HG03064 (cell line): Measurements from ENCODE around the gene VWC2L.

Experiments used
- ATAC-seq: cut with Tn5 transposase; IDR thresholded peaks from one replicate; pipeline ENCODE4 v1.9.1; 2021; ENCODE audit warnings: low read depth; ENCODE audit not compliant: unreplicated experiment

VWC2L gene

GRCh38 chr2:214465363-214466146 is 54.7 kb downstream of the VWC2L start:
- ATAC-seq = no peak

DNA sequence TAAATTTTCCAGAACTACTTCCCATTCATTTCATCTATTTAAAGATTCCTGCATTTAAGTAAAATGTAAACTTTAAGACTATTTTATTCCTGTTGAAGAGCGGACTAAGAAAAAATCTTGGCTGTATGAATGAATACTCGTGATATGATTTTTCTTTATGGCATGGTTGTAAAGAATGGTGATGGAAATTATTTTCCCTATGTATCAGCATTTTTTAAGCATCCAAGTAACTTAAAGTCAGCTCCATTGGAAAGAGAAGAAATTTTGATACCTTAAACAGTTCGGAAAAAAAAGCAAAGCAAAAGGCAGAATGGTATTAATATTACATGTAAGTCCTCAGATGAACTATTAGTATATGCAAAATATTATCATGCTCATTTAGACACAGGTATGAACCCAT is 58.9 kb downstream of the VWC2L start:
- ATAC-seq = no peak

GRCh38 chr2:214471382-214471781 is 60.5 kb downstream of the VWC2L start:
- ATAC-seq = no peak

DNA sequence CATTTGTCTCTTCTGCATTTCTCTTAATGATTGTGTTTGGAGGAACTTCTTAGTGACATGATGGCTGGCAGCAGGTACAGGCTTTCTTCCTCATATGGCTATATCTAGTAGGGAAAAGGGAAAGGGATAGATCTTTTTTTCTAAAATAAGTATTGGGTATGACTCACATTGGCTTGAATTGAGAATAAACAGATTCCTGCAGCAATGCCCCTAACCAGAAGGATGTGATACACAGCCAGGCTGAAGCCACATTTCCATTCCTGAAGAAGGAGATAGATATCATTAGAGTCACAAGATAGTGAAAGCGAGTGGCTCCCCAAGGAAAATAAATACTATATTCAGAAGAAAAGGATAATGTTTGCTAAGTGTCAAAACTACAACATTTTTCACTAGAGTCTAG is 61.1 kb downstream of the VWC2L start:
- no peak for ATAC-seq

DNA sequence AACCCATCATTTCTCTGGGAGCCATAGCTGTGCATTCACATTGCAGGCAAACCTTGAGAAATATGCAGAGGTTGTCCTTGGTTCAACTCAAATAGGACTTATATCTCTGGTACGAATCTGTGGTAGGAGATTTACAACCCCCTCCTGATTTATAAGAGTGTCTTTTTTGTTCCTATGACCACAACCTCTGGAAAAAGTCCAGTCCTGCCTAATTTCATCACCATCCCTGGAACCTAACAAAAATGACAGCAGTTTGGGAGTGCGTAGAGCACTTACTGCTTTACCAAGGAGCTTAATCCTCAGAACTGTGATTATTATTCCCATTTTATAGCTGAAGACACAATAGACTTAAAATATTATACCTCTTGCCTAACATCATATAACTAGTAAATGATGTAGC is 66.5 kb downstream of the VWC2L start:
- ATAC-seq = no peak

DNA sequence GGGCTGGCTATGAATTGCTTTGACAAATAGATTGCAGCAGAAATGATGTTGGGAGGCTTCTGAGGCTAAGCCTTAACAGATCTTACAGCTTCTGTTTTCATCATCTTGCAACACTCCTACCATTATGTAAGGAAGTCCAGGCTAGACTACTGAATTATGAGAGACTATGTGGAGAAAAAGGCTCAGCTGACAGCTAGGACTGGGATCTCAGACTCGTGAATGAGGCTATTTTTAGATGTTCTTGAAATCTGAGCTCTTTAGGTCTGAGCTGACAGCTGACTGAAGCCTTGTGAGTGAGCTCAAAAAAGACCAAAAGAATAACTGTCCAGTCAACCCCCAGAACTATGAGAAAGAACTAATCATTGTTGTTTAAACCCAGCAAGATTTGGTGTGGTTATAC is 70.3 kb downstream of the VWC2L start:
- ATAC-seq = no peak

DNA sequence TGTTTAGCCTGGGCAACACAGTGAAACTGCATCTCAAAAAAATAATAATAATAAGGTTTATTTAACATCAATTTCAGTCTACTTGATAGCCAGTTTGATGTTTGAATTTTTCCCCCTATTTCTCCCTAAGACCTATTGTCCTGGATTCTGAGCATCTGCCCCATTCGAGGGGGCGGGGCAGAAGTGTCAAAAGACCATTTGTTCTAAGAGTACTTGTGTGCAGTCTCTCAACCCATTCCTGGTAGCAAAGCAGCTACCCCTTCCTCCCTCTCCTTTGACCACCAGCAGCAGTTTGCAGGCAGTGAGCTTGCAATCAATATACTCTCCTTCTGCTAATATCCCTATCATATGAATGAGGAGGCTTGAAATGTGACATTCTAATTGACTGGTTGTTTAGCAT is 71.9 kb downstream of the VWC2L start:
- no peak for ATAC-seq

GRCh38 chr2:214484239-214484638 is 73.4 kb downstream of the VWC2L start:
- no peak for ATAC-seq

- no peak for ATAC-seq
Measured at GRCh38 chr2:214484701-214485100, 73.8 kb downstream of the VWC2L start.

DNA sequence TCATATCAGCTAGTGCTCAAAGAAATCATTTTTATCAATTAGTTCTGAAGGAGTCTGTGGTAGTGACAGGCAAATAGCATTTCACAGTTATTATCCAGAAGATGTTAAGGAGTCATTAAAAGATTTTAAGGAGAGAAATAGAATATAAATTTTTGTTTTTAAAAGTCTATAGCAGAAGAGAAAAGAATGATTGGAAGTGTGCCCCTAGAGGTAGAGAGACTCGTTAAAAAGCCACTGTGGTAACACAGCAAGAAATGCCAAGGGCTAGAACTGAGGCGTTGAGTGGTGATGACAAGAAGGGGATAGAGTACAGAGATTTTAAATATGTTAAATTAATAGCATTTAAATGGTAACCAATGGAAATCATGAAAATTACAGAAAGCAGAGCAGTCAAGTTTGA is 78.3 kb downstream of the VWC2L start:
- ATAC-seq = no peak

- no peak for ATAC-seq
Measured at GRCh38 chr2:214489702-214490101, 78.8 kb downstream of the VWC2L start.

DNA sequence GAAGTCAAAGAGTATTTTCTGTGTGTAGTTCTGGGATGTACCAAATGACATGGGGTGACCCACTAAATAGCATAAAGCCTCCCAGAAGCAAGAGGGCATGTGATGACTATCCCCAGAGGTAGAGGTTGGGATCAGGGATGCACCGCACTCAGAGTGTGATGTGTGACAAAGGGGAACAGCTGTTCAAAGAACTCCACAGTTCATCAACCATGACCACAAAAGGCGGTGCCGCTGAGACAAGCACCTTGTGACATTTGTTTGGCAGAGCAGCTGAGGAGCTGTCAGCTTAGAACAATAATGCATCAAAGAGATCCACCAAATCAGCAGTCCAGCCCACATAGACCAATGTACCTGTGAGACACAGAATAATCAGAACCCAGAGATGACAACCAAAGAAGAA is 81.3 kb downstream of the VWC2L start:
- no peak for ATAC-seq

GRCh38 chr2:214492608-214493007 is 81.8 kb downstream of the VWC2L start:
- ATAC-seq = no peak

GRCh38 chr2:214497489-214497888 is 86.6 kb downstream of the VWC2L start:
- no peak for ATAC-seq

DNA sequence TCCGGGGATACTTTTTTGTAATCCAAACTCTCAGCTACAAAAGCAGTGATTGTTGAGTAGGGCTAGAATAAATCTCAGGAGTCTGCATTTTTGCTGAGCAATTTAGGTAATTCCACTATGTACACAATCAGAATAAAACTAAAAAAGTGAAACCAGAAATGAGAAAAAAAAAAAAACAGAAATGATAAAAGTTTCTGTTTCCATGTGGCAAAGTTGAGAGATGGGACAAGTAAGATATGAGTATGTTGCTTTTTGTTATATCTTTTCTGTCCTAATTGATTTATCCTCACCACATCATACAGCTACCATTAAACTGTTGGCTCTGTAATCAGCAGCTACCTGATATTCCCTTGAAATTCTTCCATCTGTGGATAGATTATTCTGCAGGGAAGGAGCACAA is 92.7 kb downstream of the VWC2L start:
- ATAC-seq = no peak

GRCh38 chr2:214504599-214505376 is 93.9 kb downstream of the VWC2L start:
- no peak for ATAC-seq

GRCh38 chr2:214507032-214507431 is 96.2 kb downstream of the VWC2L start:
- ATAC-seq = no peak

GRCh38 chr2:214514704-214515103 is 103.8 kb downstream of the VWC2L start:
- no peak for ATAC-seq

- ATAC-seq = no peak
Measured at GRCh38 chr2:214515111-214515510, 104.3 kb downstream of the VWC2L start.

DNA sequence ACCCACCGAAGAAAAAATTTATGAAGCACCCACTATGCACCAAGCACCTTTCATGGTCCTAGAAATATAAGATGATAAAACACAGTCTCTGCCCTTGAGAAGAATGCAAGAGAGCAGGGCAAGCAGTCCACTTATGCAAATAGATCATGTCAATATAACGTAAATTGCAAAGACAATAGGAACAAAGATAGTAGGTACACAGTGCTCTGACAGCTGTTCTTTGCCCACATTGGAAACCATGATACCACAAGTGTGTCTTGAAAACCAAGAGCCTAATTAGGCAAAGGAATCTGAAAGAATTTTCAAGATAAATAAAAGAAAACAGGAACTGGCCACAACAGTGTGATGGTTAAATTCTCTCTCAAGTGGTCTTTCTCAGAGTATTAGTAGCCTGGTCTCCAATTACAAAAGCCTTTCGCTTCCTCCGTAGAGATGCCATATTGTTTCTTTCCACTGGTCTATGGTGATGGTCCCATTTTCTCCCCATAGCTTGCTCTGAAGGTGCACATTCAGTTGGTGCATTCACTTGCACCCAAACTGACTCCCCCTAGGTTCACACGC is 108.5 kb downstream of the VWC2L start:
- no peak for ATAC-seq

GRCh38 chr2:214529021-214529420 is 118.2 kb downstream of the VWC2L start:
- ATAC-seq = no peak

DNA sequence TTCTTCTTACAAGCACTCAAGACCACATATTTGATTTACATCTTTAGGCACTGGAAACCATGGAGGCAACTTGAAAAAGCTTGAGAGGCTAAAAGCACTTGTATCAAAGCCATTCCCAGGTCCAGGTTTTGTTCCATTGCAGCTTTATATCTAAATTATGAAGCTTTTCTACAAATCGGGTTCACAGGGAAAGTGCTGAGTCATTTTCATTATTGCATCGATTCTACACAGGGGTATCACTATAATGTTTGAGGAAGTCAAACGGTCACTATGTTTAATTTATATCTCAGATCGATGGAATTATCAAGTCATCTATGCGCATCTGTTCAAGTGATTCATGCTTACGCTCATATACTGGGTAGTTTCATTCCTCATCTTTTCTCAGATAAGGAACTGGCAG is 118.7 kb downstream of the VWC2L start:
- ATAC-seq = no peak
